ENCODE results near the gene SDK1.

DNA sequence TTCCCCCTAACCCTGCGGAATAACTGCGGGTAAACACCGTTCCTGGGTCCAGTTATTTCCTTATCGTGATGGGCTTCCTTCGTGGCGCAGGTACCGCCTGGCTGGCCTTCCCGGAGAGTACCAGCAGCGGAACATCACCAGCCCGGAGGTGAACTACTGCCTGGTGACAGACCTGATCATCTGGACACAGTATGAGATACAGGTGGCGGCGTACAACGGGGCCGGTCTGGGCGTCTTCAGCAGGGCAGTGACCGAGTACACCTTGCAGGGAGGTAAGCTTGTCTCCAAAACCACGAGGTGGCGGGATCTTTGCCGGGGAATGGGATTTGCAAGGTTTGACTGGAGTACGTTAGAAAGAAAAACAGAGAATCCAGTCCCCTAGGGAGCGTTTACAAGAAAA, 716.0 kb downstream of the SDK1 start:
- TF ChIP-seq, protein P1, sequence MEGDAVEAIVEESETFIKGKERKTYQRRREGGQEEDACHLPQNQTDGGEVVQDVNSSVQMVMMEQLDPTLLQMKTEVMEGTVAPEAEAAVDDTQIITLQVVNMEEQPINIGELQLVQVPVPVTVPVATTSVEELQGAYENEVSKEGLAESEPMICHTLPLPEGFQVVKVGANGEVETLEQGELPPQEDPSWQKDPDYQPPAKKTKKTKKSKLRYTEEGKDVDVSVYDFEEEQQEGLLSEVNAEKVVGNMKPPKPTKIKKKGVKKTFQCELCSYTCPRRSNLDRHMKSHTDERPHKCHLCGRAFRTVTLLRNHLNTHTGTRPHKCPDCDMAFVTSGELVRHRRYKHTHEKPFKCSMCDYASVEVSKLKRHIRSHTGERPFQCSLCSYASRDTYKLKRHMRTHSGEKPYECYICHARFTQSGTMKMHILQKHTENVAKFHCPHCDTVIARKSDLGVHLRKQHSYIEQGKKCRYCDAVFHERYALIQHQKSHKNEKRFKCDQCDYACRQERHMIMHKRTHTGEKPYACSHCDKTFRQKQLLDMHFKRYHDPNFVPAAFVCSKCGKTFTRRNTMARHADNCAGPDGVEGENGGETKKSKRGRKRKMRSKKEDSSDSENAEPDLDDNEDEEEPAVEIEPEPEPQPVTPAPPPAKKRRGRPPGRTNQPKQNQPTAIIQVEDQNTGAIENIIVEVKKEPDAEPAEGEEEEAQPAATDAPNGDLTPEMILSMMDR (IDR thresholded peaks at IDR 0.05): no peak
- TF ChIP-seq POLR2A (IDR thresholded peaks at IDR 0.05): no peak
